LNCaP clone FGC (cell line): Measurements from ENCODE around the gene MAD1L1.

Source experiments
- DNase-seq: peaks from one replicate; pipeline ENCODE4 v3.0.0-alpha.2; 2011; ENCODE audit warnings: low read depth
- H3K4me3 ChIP-seq: 2 replicates; pipeline ENCODE4 v1.5.1; 2011; ENCODE audit warnings: mild to moderate bottlenecking, low read depth, low read length, control low read depth
- CTCF ChIP-seq: IDR thresholded peaks from 2 replicates; pipeline ENCODE4 v1.5.1; 2012; ENCODE audit warnings: mild to moderate bottlenecking; ENCODE audit not compliant: control insufficient read depth, insufficient read depth; ENCODE audit errors: extremely low read depth

Gene MAD1L1

GRCh38 chr7:1787241-1787640, 445.5 kb downstream of the MAD1L1 start:
- DNase-seq, result no peak
- no peak overlapping the region for H3K4me3 ChIP-seq
- no peak for TF ChIP-seq CTCF

GRCh38 chr7:1785839-1786238, 446.9 kb downstream of the MAD1L1 start:
- no peak for DNase-seq
- TF ChIP-seq CTCF, result no peak
- H3K4me3 ChIP-seq, result no peak overlapping the region

- no peak for DNase-seq
- H3K4me3 ChIP-seq, result no peak overlapping the region
- no peak for TF ChIP-seq CTCF
Observed at GRCh38 chr7:1781369-1781768, 451.4 kb downstream of the MAD1L1 start.

GRCh38 chr7:1779445-1779844, 453.3 kb downstream of the MAD1L1 start:
- no peak for TF ChIP-seq CTCF
- H3K4me3 ChIP-seq, result no peak overlapping the region
- DNase-seq, result no peak

GRCh38 chr7:1777122-1777521, 455.6 kb downstream of the MAD1L1 start:
- DNase-seq, result no peak
- TF ChIP-seq CTCF, result no peak
- H3K4me3 ChIP-seq, result no peak overlapping the region

GRCh38 chr7:1775389-1775788, 457.4 kb downstream of the MAD1L1 start:
- no peak for TF ChIP-seq CTCF
- DNase-seq, result no peak
- no peak overlapping the region for H3K4me3 ChIP-seq

- no peak for DNase-seq
- no peak overlapping the region for H3K4me3 ChIP-seq
- no peak for TF ChIP-seq CTCF
Observed at GRCh38 chr7:1770331-1770730, 462.4 kb downstream of the MAD1L1 start.
